SK-N-SH treated with all-trans-retinoic acid at 6 μM for 48 hours (cell line): ENCODE data around the gene STK33.

Experiments used
- ATAC-seq: fragments of 200-7000 bp; cut with Tn5 transposase; 3 replicates; pipeline ENCODE4 v1.9.1; 2020; ENCODE audit warnings: mild to moderate bottlenecking, moderate library complexity
- ARNTL ChIP-seq: fragments of 450-650 bp; formaldehyde crosslinking; IDR thresholded peaks from 2 replicates; pipeline ENCODE4 v1.5.0; 2020; ENCODE audit warnings: low read depth, mild to moderate bottlenecking, moderate library complexity, borderline replicate concordance
- CSDC2 ChIP-seq: fragments of 250-450 bp; sonication (Bioruptor Pico); IDR thresholded peaks from 2 replicates; pipeline ENCODE4 v1.5.0; 2020; ENCODE audit warnings: mild to moderate bottlenecking, moderate library complexity
- ESRRG ChIP-seq: fragments of 250-450 bp; sonication (Bioruptor Pico); IDR thresholded peaks from 2 replicates; pipeline ENCODE4 v1.6.1; 2021; ENCODE audit warnings: mild to moderate bottlenecking
- GLIS3 ChIP-seq: fragments of 250-450 bp; sonication (Bioruptor Pico); IDR thresholded peaks from 2 replicates; pipeline ENCODE4 v1.5.0; 2020; ENCODE audit warnings: mild to moderate bottlenecking, moderate library complexity
- ISL1 ChIP-seq: fragments of 250-450 bp; sonication (Bioruptor Pico); IDR thresholded peaks from 2 replicates; pipeline ENCODE4 v2.1.2; 2022; ENCODE audit warnings: mild to moderate bottlenecking, moderate library complexity
- OSR1 ChIP-seq: fragments of 250-450 bp; sonication (Bioruptor Pico); IDR thresholded peaks from 2 replicates; pipeline ENCODE4 v1.8.0; 2022; ENCODE audit warnings: moderate library complexity, mild to moderate bottlenecking, inconsistent platforms
- PPARA ChIP-seq: fragments of 250-450 bp; sonication (Bioruptor Pico); IDR thresholded peaks from 2 replicates; pipeline ENCODE4 v1.5.0; 2020; ENCODE audit warnings: mild to moderate bottlenecking, borderline replicate concordance
- RARB ChIP-seq: fragments of 250-450 bp; sonication (Bioruptor Pico); IDR thresholded peaks from 2 replicates; pipeline ENCODE4 v1.8.0; 2021; ENCODE audit warnings: mild to moderate bottlenecking, moderate library complexity
- SNAI2 ChIP-seq: fragments of 250-450 bp; sonication (Bioruptor Pico); IDR thresholded peaks from 2 replicates; pipeline ENCODE4 v1.5.0; 2020; ENCODE audit warnings: mild to moderate bottlenecking, moderate library complexity
- TCF4 ChIP-seq: fragments of 250-450 bp; sonication (Bioruptor Pico); IDR thresholded peaks from 2 replicates; pipeline ENCODE4 v1.8.0; 2021; ENCODE audit warnings: mild to moderate bottlenecking, moderate library complexity, borderline replicate concordance
- TOX ChIP-seq: fragments of 250-450 bp; sonication (Bioruptor Pico); IDR thresholded peaks from 2 replicates; pipeline ENCODE4 v1.8.0; 2021; ENCODE audit warnings: mild to moderate bottlenecking, moderate library complexity, borderline replicate concordance
- ZFP3 ChIP-seq: fragments of 250-450 bp; sonication (Bioruptor Pico); IDR thresholded peaks from 2 replicates; pipeline ENCODE4 v1.5.0; 2020; ENCODE audit warnings: mild to moderate bottlenecking, moderate library complexity
- ZFP30 ChIP-seq: fragments of 450-650 bp; formaldehyde crosslinking; IDR thresholded peaks from 2 replicates; pipeline ENCODE4 v1.5.0; 2022; ENCODE audit warnings: mild to moderate bottlenecking, moderate library complexity
- ZNF565 ChIP-seq: fragments of 450-650 bp; formaldehyde crosslinking; conservative IDR thresholded peaks from 2 replicates; pipeline ENCODE4 v1.5.0; 2020; ENCODE audit warnings: low read depth, mild to moderate bottlenecking, moderate library complexity
- ZNF70 ChIP-seq: fragments of 450-650 bp; formaldehyde crosslinking; IDR thresholded peaks from 2 replicates; pipeline ENCODE4 v1.5.0; 2020; ENCODE audit warnings: mild to moderate bottlenecking, moderate library complexity
- TF ChIP-seq, protein P1 (sequence below): fragments of 250-450 bp; sonication (Bioruptor Pico); IDR thresholded peaks from 2 replicates; pipeline ENCODE4 v1.8.0; 2020; ENCODE audit warnings: mild to moderate bottlenecking, moderate library complexity, borderline replicate concordance
- TF ChIP-seq, protein P2 (sequence below): fragments of 250-450 bp; sonication (Bioruptor Pico); IDR thresholded peaks from 2 replicates; pipeline ENCODE4 v1.5.0; 2020; ENCODE audit warnings: mild to moderate bottlenecking, moderate library complexity
- TF ChIP-seq, protein P3 (sequence below): fragments of 250-450 bp; sonication (Bioruptor Pico); IDR thresholded peaks from 2 replicates; pipeline ENCODE4 v1.5.1; 2021; ENCODE audit warnings: mild to moderate bottlenecking, moderate library complexity
- TF ChIP-seq, protein P4 (sequence below): fragments of 250-450 bp; sonication (Bioruptor Pico); IDR thresholded peaks from 2 replicates; pipeline ENCODE4 v1.8.0; 2021; ENCODE audit warnings: low read depth, mild to moderate bottlenecking, moderate library complexity, borderline replicate concordance
- TF ChIP-seq, protein P5 (sequence below): fragments of 250-450 bp; sonication (Bioruptor Pico); IDR thresholded peaks from 2 replicates; pipeline ENCODE4 v1.5.1; 2020; ENCODE audit warnings: low read depth, mild to moderate bottlenecking, moderate library complexity

The STK33 gene

DNA sequence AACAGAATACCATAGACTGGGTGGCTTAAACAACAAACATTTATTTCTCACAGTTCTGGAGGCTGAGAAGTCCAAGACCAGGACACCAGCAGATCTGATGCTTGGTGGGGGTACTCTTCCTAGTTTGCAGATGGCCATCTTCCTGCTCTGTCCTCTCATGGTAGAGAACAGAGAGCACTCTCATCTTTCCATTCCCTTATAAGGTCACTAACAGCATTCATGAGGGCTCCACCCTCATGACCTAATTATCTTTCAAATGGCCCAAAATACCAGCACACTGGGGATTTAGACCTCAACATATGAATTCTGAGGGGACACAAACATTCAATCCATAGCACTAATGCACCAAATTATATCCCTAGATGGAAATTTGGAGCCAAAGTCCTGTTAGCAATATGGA is 6.1 kb downstream of the STK33 start:
- ATAC-seq, result no peak

DNA sequence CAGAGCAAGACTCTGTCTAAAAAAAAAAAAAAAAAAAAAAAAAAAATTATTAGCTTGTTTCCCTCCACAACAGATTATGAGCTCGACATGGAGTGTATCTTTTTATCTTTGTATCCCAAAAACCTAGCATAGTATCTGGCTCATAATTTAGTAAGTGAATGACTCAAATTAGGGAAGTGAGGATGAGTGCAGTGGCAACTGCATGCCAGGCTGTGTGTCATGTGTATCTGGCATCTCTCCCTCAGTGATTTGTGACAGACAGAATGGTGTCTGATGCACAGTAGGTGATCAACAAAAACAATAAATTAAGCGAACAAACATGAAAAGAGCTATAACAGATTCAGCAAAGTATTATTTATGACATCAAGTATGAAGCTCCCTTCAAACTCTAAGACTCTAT is 7.2 kb downstream of the STK33 start:
- no peak for ATAC-seq
- TF ChIP-seq, protein P1, sequence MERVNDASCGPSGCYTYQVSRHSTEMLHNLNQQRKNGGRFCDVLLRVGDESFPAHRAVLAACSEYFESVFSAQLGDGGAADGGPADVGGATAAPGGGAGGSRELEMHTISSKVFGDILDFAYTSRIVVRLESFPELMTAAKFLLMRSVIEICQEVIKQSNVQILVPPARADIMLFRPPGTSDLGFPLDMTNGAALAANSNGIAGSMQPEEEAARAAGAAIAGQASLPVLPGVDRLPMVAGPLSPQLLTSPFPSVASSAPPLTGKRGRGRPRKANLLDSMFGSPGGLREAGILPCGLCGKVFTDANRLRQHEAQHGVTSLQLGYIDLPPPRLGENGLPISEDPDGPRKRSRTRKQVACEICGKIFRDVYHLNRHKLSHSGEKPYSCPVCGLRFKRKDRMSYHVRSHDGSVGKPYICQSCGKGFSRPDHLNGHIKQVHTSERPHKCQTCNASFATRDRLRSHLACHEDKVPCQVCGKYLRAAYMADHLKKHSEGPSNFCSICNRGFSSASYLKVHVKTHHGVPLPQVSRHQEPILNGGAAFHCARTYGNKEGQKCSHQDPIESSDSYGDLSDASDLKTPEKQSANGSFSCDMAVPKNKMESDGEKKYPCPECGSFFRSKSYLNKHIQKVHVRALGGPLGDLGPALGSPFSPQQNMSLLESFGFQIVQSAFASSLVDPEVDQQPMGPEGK (CRISPR knock-in tag), result no peak
- TF ChIP-seq ZFP30, result no peak
- no peak for TF ChIP-seq PPARA (CRISPR knock-in tag)
- TF ChIP-seq SNAI2 (CRISPR knock-in tag), result no peak
- no peak for TF ChIP-seq OSR1 (CRISPR knock-in tag)
- TF ChIP-seq ARNTL (CRISPR knock-in tag), result no peak
- no peak for TF ChIP-seq ZNF70
- TF ChIP-seq TOX (CRISPR knock-in tag), result no peak
- no peak for TF ChIP-seq TCF4

More for the DNA sequence above, 6.1 kb downstream of the STK33 start:
- TF ChIP-seq, protein P2, sequence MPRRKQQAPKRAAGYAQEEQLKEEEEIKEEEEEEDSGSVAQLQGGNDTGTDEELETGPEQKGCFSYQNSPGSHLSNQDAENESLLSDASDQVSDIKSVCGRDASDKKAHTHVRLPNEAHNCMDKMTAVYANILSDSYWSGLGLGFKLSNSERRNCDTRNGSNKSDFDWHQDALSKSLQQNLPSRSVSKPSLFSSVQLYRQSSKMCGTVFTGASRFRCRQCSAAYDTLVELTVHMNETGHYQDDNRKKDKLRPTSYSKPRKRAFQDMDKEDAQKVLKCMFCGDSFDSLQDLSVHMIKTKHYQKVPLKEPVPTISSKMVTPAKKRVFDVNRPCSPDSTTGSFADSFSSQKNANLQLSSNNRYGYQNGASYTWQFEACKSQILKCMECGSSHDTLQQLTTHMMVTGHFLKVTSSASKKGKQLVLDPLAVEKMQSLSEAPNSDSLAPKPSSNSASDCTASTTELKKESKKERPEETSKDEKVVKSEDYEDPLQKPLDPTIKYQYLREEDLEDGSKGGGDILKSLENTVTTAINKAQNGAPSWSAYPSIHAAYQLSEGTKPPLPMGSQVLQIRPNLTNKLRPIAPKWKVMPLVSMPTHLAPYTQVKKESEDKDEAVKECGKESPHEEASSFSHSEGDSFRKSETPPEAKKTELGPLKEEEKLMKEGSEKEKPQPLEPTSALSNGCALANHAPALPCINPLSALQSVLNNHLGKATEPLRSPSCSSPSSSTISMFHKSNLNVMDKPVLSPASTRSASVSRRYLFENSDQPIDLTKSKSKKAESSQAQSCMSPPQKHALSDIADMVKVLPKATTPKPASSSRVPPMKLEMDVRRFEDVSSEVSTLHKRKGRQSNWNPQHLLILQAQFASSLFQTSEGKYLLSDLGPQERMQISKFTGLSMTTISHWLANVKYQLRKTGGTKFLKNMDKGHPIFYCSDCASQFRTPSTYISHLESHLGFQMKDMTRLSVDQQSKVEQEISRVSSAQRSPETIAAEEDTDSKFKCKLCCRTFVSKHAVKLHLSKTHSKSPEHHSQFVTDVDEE, result no peak

DNA sequence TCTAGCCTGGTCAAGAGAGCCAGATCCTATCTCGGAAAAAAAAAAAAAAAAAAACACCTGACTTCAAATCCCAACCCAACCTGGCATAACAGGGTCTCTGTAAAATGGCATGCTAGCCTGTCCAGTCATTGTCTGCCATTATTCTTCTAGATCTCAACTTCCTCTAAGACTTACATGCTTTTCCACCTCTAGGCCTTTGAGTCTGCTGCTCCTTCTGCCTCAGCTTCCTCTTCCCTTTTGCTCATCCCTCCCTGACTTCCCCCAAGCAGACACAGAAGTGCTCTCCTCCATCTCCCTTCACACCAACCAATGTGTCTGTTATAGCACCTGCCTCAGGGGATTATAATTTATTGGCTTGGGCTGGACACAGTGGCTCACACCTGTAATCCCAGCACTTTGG is 7.8 kb downstream of the STK33 start:
- TF ChIP-seq OSR1 (CRISPR knock-in tag) (no peak), ISL1 (CRISPR knock-in tag) (no peak), ZNF70 (no peak), ESRRG (CRISPR knock-in tag) (no peak), ZNF565 (CRISPR knock-in tag) (no peak), TCF4 (no peak), CSDC2 (CRISPR knock-in tag) (no peak), GLIS3 (CRISPR knock-in tag) (no peak), ZFP3 (CRISPR knock-in tag) (no peak), RARB (CRISPR knock-in tag) (no peak), TOX (CRISPR knock-in tag) (no peak), ARNTL (CRISPR knock-in tag) (no peak), ZFP30 (no peak), SNAI2 (CRISPR knock-in tag) (no peak)
- TF ChIP-seq, protein P3, sequence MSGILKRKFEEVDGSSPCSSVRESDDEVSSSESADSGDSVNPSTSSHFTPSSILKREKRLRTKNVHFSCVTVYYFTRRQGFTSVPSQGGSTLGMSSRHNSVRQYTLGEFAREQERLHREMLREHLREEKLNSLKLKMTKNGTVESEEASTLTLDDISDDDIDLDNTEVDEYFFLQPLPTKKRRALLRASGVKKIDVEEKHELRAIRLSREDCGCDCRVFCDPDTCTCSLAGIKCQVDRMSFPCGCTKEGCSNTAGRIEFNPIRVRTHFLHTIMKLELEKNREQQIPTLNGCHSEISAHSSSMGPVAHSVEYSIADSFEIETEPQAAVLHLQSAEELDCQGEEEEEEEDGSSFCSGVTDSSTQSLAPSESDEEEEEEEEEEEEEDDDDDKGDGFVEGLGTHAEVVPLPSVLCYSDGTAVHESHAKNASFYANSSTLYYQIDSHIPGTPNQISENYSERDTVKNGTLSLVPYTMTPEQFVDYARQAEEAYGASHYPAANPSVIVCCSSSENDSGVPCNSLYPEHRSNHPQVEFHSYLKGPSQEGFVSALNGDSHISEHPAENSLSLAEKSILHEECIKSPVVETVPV (CRISPR knock-in tag), result no peak
- TF ChIP-seq, protein P2, result no peak
- TF ChIP-seq, protein P4, sequence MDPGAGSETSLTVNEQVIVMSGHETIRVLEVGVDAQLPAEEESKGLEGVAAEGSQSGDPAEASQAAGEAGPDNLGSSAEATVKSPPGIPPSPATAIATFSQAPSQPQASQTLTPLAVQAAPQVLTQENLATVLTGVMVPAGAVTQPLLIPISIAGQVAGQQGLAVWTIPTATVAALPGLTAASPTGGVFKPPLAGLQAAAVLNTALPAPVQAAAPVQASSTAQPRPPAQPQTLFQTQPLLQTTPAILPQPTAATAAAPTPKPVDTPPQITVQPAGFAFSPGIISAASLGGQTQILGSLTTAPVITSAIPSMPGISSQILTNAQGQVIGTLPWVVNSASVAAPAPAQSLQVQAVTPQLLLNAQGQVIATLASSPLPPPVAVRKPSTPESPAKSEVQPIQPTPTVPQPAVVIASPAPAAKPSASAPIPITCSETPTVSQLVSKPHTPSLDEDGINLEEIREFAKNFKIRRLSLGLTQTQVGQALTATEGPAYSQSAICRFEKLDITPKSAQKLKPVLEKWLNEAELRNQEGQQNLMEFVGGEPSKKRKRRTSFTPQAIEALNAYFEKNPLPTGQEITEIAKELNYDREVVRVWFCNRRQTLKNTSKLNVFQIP (CRISPR knock-in tag), result no peak
- TF ChIP-seq, protein P5, sequence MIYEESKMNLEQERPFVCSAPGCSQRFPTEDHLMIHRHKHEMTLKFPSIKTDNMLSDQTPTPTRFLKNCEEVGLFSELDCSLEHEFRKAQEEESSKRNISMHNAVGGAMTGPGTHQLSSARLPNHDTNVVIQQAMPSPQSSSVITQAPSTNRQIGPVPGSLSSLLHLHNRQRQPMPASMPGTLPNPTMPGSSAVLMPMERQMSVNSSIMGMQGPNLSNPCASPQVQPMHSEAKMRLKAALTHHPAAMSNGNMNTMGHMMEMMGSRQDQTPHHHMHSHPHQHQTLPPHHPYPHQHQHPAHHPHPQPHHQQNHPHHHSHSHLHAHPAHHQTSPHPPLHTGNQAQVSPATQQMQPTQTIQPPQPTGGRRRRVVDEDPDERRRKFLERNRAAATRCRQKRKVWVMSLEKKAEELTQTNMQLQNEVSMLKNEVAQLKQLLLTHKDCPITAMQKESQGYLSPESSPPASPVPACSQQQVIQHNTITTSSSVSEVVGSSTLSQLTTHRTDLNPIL (CRISPR knock-in tag), result no peak
- TF ChIP-seq, protein P1 (CRISPR knock-in tag), result no peak
- ATAC-seq, result no peak
